SU-DHL-6 (cell line): Measurements from ENCODE around the gene STK32B.
A peak's percentile ranks its signal among the peaks of the same experiment; 100 is the strongest.

ENCODE experiments used
- H2AFZ ChIP-seq: fragments of 200-600 bp; sonication (generic); 2 replicates; pipeline ENCODE4 v1.6.1; 2014; ENCODE audit warnings: low read depth, mild to moderate bottlenecking, moderate library complexity, mixed read lengths, antibody characterized with exemption, low read length; ENCODE audit not compliant: severe bottlenecking
- H3F3A ChIP-seq: fragments of 200-600 bp; shearing (Covaris generic); 2 replicates; pipeline ENCODE4 v1.6.0; 2016; ENCODE audit warnings: antibody characterized with exemption, mild to moderate bottlenecking; ENCODE audit not compliant: insufficient read depth
- H3K27ac ChIP-seq: fragments of 200-600 bp; sonication (generic); 2 replicates; pipeline ENCODE4 v1.5.1; 2016; ENCODE audit warnings: low read depth, mild to moderate bottlenecking, low read length, moderate library complexity, mixed read lengths
- H3K27me3 ChIP-seq: fragments of 200-600 bp; sonication (generic), shearing (Covaris generic); 2 replicates; pipeline ENCODE4 v1.6.0; 2014; ENCODE audit warnings: mild to moderate bottlenecking, low read length
- H3K36me3 ChIP-seq: fragments of 200-600 bp; sonication (generic); 2 replicates; pipeline ENCODE4 v1.6.1; 2014; ENCODE audit warnings: mild to moderate bottlenecking, low read length, mixed read lengths
- H3K4me2 ChIP-seq: fragments of 300-600, 200-600 bp; shearing (Covaris generic), sonication (generic); 2 replicates; pipeline ENCODE4 v1.6.0; 2014; ENCODE audit warnings: low read length, low read depth, mild to moderate bottlenecking; ENCODE audit not compliant: poor library complexity, severe bottlenecking
- H3K4me3 ChIP-seq: fragments of 200-600 bp; sonication (generic); 2 replicates; pipeline ENCODE4 v1.5.1; 2014; ENCODE audit warnings: antibody characterized with exemption, low read length, mild to moderate bottlenecking, mixed read lengths; ENCODE audit not compliant: insufficient read depth, poor library complexity, severe bottlenecking
- H3K79me2 ChIP-seq: fragments of 200-600 bp; sonication (generic); 2 replicates; pipeline ENCODE4 v1.6.1; 2014; ENCODE audit warnings: mild to moderate bottlenecking, low read length, moderate library complexity; ENCODE audit not compliant: insufficient read depth
- H3K9ac ChIP-seq: fragments of 200-600 bp; sonication (generic); 2 replicates; pipeline ENCODE4 v1.7.0; 2014; ENCODE audit warnings: mild to moderate bottlenecking, low read length
- H3K9me2 ChIP-seq: fragments of 200-600 bp; sonication (generic); replicated peaks from 2 replicates; pipeline ENCODE4 v1.6.1; 2014; ENCODE audit warnings: low read length; ENCODE audit not compliant: insufficient read depth
- H3K9me3 ChIP-seq: fragments of 200-600 bp; sonication (generic); 2 replicates; pipeline ENCODE4 v1.6.1; 2014; ENCODE audit warnings: low read length, mixed read lengths; ENCODE audit not compliant: insufficient read depth
- H4K20me1 ChIP-seq: fragments of 200-600 bp; sonication (generic); 2 replicates; pipeline ENCODE4 v1.6.1; 2014; ENCODE audit warnings: low read depth, mild to moderate bottlenecking, antibody characterized with exemption, low read length, moderate library complexity, mixed read lengths
- EZH2phosphoT487 ChIP-seq: fragments of 200-600 bp; sonication (generic), shearing (Covaris generic); conservative IDR thresholded peaks from 2 replicates; pipeline ENCODE4 v1.6.1; 2018; ENCODE audit warnings: mild to moderate bottlenecking, antibody characterized with exemption, low read length, moderate library complexity, mixed read lengths
- TF ChIP-seq, protein P1 (sequence below): fragments of 200-600 bp; sonication (generic); IDR thresholded peaks from one replicate; pipeline ENCODE4 v1.5.1; 2017; ENCODE audit warnings: antibody characterized with exemption, mild to moderate bottlenecking, low read length, moderate library complexity; ENCODE audit not compliant: insufficient read depth, poor library complexity, severe bottlenecking

STK32B gene

DNA sequence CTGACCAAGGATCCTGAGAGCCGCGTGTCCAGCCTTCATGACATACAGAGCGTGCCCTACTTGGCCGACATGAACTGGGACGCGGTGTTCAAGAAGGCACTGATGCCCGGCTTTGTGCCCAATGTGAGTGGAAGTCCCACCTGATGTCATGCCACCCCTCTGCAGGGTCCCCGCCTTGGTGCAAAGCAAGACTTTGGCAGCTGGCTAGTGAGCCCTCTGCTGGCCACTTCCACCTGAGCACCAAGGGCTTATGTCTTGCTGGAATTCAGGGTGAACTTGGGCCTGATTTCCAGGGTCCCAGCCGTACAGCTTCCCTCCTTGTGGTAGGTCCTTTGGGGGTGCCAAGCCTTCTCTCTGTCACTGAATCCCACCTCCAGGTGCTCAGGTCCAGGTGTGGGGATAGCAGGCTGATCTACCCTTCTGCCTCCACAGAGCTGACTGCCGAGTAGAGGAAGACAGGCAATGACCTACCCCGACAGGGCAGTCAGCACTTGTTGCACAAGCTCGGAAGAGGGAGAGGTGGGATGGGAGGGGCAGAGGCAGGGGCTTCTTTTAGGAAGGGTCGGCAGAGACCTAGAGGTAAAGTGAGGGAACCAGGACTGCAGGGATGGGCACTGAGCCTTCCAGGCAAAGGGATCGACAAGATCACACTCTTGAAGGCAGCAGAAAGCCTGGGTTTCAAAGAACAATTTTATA, 409.0 kb downstream of the STK32B start:
- TF ChIP-seq, protein P1, sequence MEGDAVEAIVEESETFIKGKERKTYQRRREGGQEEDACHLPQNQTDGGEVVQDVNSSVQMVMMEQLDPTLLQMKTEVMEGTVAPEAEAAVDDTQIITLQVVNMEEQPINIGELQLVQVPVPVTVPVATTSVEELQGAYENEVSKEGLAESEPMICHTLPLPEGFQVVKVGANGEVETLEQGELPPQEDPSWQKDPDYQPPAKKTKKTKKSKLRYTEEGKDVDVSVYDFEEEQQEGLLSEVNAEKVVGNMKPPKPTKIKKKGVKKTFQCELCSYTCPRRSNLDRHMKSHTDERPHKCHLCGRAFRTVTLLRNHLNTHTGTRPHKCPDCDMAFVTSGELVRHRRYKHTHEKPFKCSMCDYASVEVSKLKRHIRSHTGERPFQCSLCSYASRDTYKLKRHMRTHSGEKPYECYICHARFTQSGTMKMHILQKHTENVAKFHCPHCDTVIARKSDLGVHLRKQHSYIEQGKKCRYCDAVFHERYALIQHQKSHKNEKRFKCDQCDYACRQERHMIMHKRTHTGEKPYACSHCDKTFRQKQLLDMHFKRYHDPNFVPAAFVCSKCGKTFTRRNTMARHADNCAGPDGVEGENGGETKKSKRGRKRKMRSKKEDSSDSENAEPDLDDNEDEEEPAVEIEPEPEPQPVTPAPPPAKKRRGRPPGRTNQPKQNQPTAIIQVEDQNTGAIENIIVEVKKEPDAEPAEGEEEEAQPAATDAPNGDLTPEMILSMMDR = peak; percentile 22
- no peak for TF ChIP-seq EZH2phosphoT487

DNA sequence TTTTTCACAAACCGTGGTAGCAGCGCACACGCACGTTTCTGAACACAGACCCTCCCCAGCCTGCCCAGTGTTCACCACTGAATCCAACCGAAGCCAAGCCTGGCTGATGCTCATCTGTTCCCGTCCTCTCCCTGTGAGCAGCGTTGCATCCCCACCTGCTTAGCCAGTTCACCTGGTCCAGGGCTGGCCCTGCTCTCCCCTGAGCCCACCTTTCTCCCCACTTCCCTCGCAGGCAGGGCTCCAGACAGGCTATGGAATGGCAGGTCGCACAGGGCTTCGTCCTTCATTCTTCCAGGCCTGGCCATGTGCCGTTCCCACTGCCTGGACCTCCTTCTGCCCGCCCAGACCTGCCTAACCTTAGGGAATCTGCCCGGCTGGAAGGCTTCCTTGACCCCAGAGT, 410.2 kb downstream of the STK32B start:
- no peak overlapping the region for H3K27ac ChIP-seq
- H3F3A ChIP-seq = no peaks in the 10 kb centered on the region
- TF ChIP-seq, protein P1 = no peak
- no peak for TF ChIP-seq EZH2phosphoT487
- H3K9me2 ChIP-seq = no peaks in the 10 kb centered on the region
- H2AFZ ChIP-seq = no peak overlapping the region
- H3K4me3 ChIP-seq = no peak overlapping the region
- H3K27me3 ChIP-seq = no peaks in the 10 kb centered on the region
- no peak overlapping the region for H3K4me2 ChIP-seq
- no peaks in the 10 kb centered on the region for H3K9me3 ChIP-seq
- no peaks in the 10 kb centered on the region for H3K79me2 ChIP-seq
- H4K20me1 ChIP-seq = no peaks in the 10 kb centered on the region
- H3K36me3 ChIP-seq = no peaks in the 10 kb centered on the region
- no peak overlapping the region for H3K9ac ChIP-seq

More for the DNA sequence above, 409.0 kb downstream of the STK32B start:
- Histone ChIP-seq H3K4me3 (no peak overlapping the region), H4K20me1 (no peaks in the 10 kb centered on the region), H3K4me2 (no peak overlapping the region), H3K36me3 (no peaks in the 10 kb centered on the region), H3K27ac (no peak overlapping the region), H3K9ac (no peak overlapping the region), H3F3A (no peaks in the 10 kb centered on the region), H3K79me2 (no peaks in the 10 kb centered on the region), H3K9me3 (no peaks in the 10 kb centered on the region), H3K9me2 (no peaks in the 10 kb centered on the region), H2AFZ (no peak overlapping the region), H3K27me3 (no peaks in the 10 kb centered on the region)

GRCh38 chr4:5462254-5462835, 411.1 kb downstream of the STK32B start:
- H3K9ac ChIP-seq = no peak overlapping the region
- no peak overlapping the region for H3K27ac ChIP-seq
- no peak overlapping the region for H3K4me2 ChIP-seq
- H2AFZ ChIP-seq = no peak overlapping the region
- H4K20me1 ChIP-seq = no peaks in the 10 kb centered on the region
- H3K9me2 ChIP-seq = no peaks in the 10 kb centered on the region
- H3K79me2 ChIP-seq = no peaks in the 10 kb centered on the region
- no peak for TF ChIP-seq EZH2phosphoT487
- H3F3A ChIP-seq = no peaks in the 10 kb centered on the region
- no peaks in the 10 kb centered on the region for H3K36me3 ChIP-seq
- H3K27me3 ChIP-seq = no peaks in the 10 kb centered on the region
- H3K4me3 ChIP-seq = no peak overlapping the region
- H3K9me3 ChIP-seq = no peaks in the 10 kb centered on the region

DNA sequence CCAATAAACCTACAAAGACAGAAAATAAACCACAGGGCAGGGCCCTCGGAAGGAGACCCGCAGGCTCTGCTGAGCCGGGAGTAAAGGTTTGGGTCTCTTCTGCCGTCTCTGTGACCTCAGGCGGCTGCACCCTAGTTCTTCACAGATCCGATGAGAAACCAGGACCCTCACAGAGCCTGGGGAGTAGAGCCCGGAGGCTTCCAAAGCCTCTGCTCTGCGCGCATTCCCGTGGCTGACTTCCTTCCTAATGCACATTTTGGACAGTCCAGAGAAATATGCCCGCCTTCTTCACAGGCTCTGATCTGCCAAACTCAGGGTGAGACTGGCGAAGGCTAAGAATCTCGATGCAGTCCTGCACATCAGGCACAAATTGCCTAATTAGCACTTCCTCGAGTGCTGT, 411.6 kb downstream of the STK32B start:
- Histone ChIP-seq H3F3A (no peaks in the 10 kb centered on the region), H3K36me3 (no peaks in the 10 kb centered on the region), H3K9me2 (no peaks in the 10 kb centered on the region), H4K20me1 (no peaks in the 10 kb centered on the region), H3K79me2 (no peaks in the 10 kb centered on the region), H3K4me3 (no peak overlapping the region), H3K27ac (no peak overlapping the region), H3K9ac (no peak overlapping the region), H3K27me3 (no peaks in the 10 kb centered on the region), H2AFZ (no peak overlapping the region), H3K9me3 (no peaks in the 10 kb centered on the region), H3K4me2 (no peak overlapping the region)
- TF ChIP-seq EZH2phosphoT487 = no peak
- TF ChIP-seq, protein P1 = no peak
